ENCODE results near the gene COA8. TPM values are rescaled to one million over a fixed set of nuclear protein-coding genes. Genes with fewer than 3 reads are reported as not detected.

Gene COA8
- total RNA-seq, 4 donors from 2014 or later, result 1.5 to 17.1 (median 15.2) TPM; not detected in 1

- Histone ChIP-seq H3K9me3 (no peaks in the 10 kb centered on the region), H3K27me3 (no peaks in the 10 kb centered on the region), H3K4me1 (peaks cover 42 to 76% (median 58%) of the 10 kb centered on the region in 4 donors), H3K4me3 (no peak overlapping the region), H3K36me3 (no peaks in the 10 kb centered on the region), H3K27ac (peak overlapping the region; percentile 59 to 94 (median 86))
- in situ Hi-C loops (cut with MboI; ENCODE audit: low pct_ligation_motif_present in 1 of 4, low pct_unique_long_range_greater_than_20kb in 1 of 4, low sequenced_read_pairs in 3 of 4), result no loop called here
- 20 to 67% methylated on average over 2 to 14 of the region's 18 CpGs for WGBS, 2 donors (ENCODE audit: low coverage in 1 of 2)
- no peak for DNase-seq
- TF ChIP-seq EP300 (IDR thresholded peaks at IDR 0.05; ENCODE audit: low read depth) (no peak), POLR2AphosphoS5 (IDR thresholded peaks at IDR 0.05) (no peak), CTCF (IDR thresholded peaks at IDR 0.05) (no peak), POLR2A (IDR thresholded peaks at IDR 0.05) (no peak)
- intact Hi-C loops (cut with DNase I; ENCODE audit: low total_unique reads), result no loop called here
These were observed 25.4 kb upstream of the COA8 start for GRCh38 chr14:103537175-103537990.

- in situ Hi-C loops (cut with MboI; ENCODE audit: low pct_ligation_motif_present in 1 of 4, low pct_unique_long_range_greater_than_20kb in 1 of 4, low sequenced_read_pairs in 3 of 4), result no loop called here
- Histone ChIP-seq H3K9me3 (no peaks in the 10 kb centered on the region), H3K36me3 (no peaks in the 10 kb centered on the region), H3K27ac (peak overlapping the region; percentile 59 to 94 (median 86)), H3K4me1 (peaks cover 53 to 81% (median 65%) of the 10 kb centered on the region in 4 donors), H3K4me3 (no peak overlapping the region), H3K27me3 (no peaks in the 10 kb centered on the region)
- no peak for TF ChIP-seq CTCF (IDR thresholded peaks at IDR 0.05)
- no peak for TF ChIP-seq EP300 (IDR thresholded peaks at IDR 0.05; ENCODE audit: low read depth)
- TF ChIP-seq POLR2AphosphoS5 (IDR thresholded peaks at IDR 0.05), result no peak
- TF ChIP-seq POLR2A (IDR thresholded peaks at IDR 0.05), result no peak
- intact Hi-C loops (cut with DNase I; ENCODE audit: low total_unique reads), result no loop called here
- 39% methylated on average over 28 of the region's 30 CpGs; no CpG with 5 or more reads in 1 of the 2 donors for WGBS, 2 donors (ENCODE audit: low coverage in 1 of 2)
- DNase-seq, result no peak
These were observed 24.3 kb upstream of the COA8 start for GRCh38 chr14:103538291-103539055.

DNA sequence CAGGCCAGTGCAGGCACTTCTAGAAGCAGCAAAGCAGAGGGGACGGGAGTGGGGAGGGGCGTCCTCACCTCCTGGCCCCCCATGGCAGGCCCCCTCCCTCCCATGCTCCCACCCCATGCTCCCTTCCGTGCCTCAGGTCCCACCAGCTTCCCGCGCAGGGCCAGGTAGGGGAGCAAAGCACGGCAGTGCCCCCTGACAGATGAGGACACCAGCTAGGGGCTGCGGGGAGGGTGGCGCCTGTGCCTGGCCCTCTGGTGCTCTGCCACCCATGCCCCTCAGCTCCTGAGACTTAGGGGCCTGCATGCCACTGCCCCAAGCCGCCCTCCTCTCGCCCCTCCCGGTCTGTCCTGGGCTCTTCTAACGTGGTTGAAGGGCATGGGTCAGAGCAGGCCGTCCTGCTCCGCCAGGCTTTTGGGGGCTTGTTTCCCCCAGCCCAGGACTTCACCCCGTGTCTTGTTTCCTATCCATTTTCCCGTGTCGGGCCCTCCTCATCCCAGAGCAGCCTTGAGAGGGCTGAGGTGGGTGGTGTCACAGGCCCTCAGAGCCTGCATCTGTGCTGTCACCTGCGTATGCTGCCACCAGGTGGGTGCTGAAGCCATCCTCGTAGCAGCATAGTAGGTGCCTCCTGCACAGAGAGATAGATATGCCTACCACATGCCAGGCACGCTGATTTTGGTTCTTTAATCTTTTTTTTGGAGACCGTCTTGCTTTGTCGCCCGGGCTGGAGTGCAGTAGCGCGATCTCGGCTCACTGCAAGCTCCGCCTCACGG lies 23.5 kb upstream of the COA8 start:
- H3K4me1 ChIP-seq, result peaks cover 61 to 82% (median 68%) of the 10 kb centered on the region in 4 donors
- no peaks in the 10 kb centered on the region for H3K36me3 ChIP-seq
- no peak overlapping the region for H3K4me3 ChIP-seq
- no peaks in the 10 kb centered on the region for H3K9me3 ChIP-seq
- 74% methylated on average over 28 of the region's 28 CpGs; no CpG with 5 or more reads in 1 of the 2 donors for WGBS, 2 donors (ENCODE audit: low coverage in 1 of 2)
- no peak for DNase-seq
- no peaks in the 10 kb centered on the region for H3K27me3 ChIP-seq
- in situ Hi-C loops (cut with MboI; ENCODE audit: low pct_ligation_motif_present in 1 of 4, low pct_unique_long_range_greater_than_20kb in 1 of 4, low sequenced_read_pairs in 3 of 4) (no loop called here), intact Hi-C loops (cut with DNase I; ENCODE audit: low total_unique reads) (no loop called here)
- peak overlapping the region; percentile 59 to 94 (median 86) for H3K27ac ChIP-seq
- TF ChIP-seq CTCF (IDR thresholded peaks at IDR 0.05) (peak in 2 of 5 experiments; percentile 22 to 35), POLR2A (IDR thresholded peaks at IDR 0.05) (no peak)

All from transverse colon (tissue), 4 donors.